Neuronal stem cell (in vitro differentiated cells): ENCODE data around the gene TRDN.
A peak's percentile ranks its signal among the peaks of the same experiment; 100 is the strongest.

Experiments used
- DNase-seq: peaks from one replicate; pipeline ENCODE4 v3.0.0-alpha.2; 2013; ENCODE audit warnings: low spot score
- H2AFZ ChIP-seq: one replicate; pipeline ENCODE4 v1.6.1; 2013; ENCODE audit warnings: mild to moderate bottlenecking, low read length, inconsistent platforms
- H2AK5ac ChIP-seq: 2 replicates; pipeline ENCODE4 v1.6.1; 2013; ENCODE audit warnings: low read depth, mild to moderate bottlenecking, inconsistent platforms, low read length, moderate library complexity, mixed read lengths
- H2BK120ac ChIP-seq: 2 replicates; pipeline ENCODE4 v1.6.1; 2013; ENCODE audit warnings: low read depth, mild to moderate bottlenecking, inconsistent platforms, low read length, moderate library complexity, mixed read lengths
- H2BK12ac ChIP-seq: one replicate; pipeline ENCODE4 v1.6.1; 2013; ENCODE audit warnings: low read length, inconsistent platforms
- H2BK15ac ChIP-seq: 2 replicates; pipeline ENCODE4 v1.6.1; 2013; ENCODE audit warnings: mild to moderate bottlenecking, low read length, inconsistent platforms, mixed read lengths
- H2BK5ac ChIP-seq: one replicate; pipeline ENCODE4 v1.6.1; 2013; ENCODE audit warnings: inconsistent platforms, mild to moderate bottlenecking, low read length, moderate library complexity
- H3K14ac ChIP-seq: one replicate; pipeline ENCODE4 v1.6.1; 2013; ENCODE audit warnings: low read length, inconsistent platforms
- H3K18ac ChIP-seq: 2 replicates; pipeline ENCODE4 v1.6.1; 2013; ENCODE audit warnings: low read length, inconsistent platforms
- H3K23ac ChIP-seq: 2 replicates; pipeline ENCODE4 v1.6.1; 2013; ENCODE audit warnings: low read depth, mild to moderate bottlenecking, mixed read lengths, low read length, inconsistent platforms; ENCODE audit not compliant: poor library complexity
- H3K27ac ChIP-seq: replicated peaks from 3 replicates; pipeline ENCODE4 v1.5.1; 2013; ENCODE audit warnings: low read length, inconsistent platforms
- H3K27me3 ChIP-seq, 3 experiments: 2 replicates each; pipeline ENCODE4 v1.6.1; 2013; ENCODE audit warnings: low read length in 3 of 3, mild to moderate bottlenecking in 2 of 3, inconsistent platforms in 1 of 3, low read depth in 1 of 3, mixed read lengths in 1 of 3, moderate library complexity in 1 of 3; ENCODE audit not compliant: control insufficient read depth in 3 of 3, insufficient read depth in 3 of 3
- H3K36me3 ChIP-seq, 2 donors: replicated peaks in 1 of 2; 2 replicates each; pipeline ENCODE4 v1.6.1; 2013; ENCODE audit warnings: low read length in 2 of 2; ENCODE audit not compliant: control insufficient read depth in 2 of 2, insufficient read depth in 2 of 2
- H3K4ac ChIP-seq: 2 replicates; pipeline ENCODE4 v1.6.1; 2013; ENCODE audit warnings: inconsistent platforms, mild to moderate bottlenecking, low read length, moderate library complexity
- H3K4me1 ChIP-seq, 2 donors: 1 replicate in 1 of 2; 2 replicates in 1 of 2; pipeline ENCODE4 v1.6.1; 2013; ENCODE audit warnings: low read length in 2 of 2, low read depth in 1 of 2; ENCODE audit not compliant: control insufficient read depth in 2 of 2, insufficient read depth in 1 of 2
- H3K4me2 ChIP-seq: one replicate; pipeline ENCODE4 v1.6.1; 2013; ENCODE audit warnings: mild to moderate bottlenecking, low read length, inconsistent platforms; ENCODE audit not compliant: insufficient read depth, poor library complexity, severe bottlenecking
- H3K4me3 ChIP-seq, 2 donors: 2 replicates each; pipeline ENCODE4 v1.5.1; 2013; ENCODE audit warnings: low read length in 2 of 2, mild to moderate bottlenecking in 2 of 2, inconsistent platforms in 1 of 2, moderate library complexity in 1 of 2
- H3K79me1 ChIP-seq: one replicate; pipeline ENCODE4 v1.6.1; 2013; ENCODE audit warnings: low read depth, mild to moderate bottlenecking, inconsistent platforms, low read length, moderate library complexity
- H3K9ac ChIP-seq: one replicate; pipeline ENCODE4 v1.6.1; 2013; ENCODE audit warnings: mild to moderate bottlenecking, low read depth, low read length, inconsistent platforms; ENCODE audit not compliant: poor library complexity
- H3K9me3 ChIP-seq, 2 donors: replicated peaks in 1 of 2; 2 replicates each; pipeline versions ENCODE3 to v1.6.1; 2013; ENCODE audit warnings: low read length in 2 of 2, mild to moderate bottlenecking in 2 of 2, inconsistent platforms in 1 of 2, low read depth in 1 of 2, mixed read lengths in 1 of 2, moderate library complexity in 1 of 2; ENCODE audit not compliant: control insufficient read depth in 2 of 2, insufficient read depth in 1 of 2
- H4K8ac ChIP-seq: one replicate; pipeline ENCODE4 v1.6.1; 2013; ENCODE audit warnings: low read depth, mild to moderate bottlenecking, inconsistent platforms, low read length, moderate library complexity
- H4K91ac ChIP-seq: one replicate; pipeline ENCODE4 v1.6.1; 2013; ENCODE audit warnings: low read length, low read depth, mild to moderate bottlenecking, inconsistent platforms; ENCODE audit not compliant: poor library complexity
- WGBS, 2 donors: extraction: QIAGEN DNeasy Blood & Tissue Kit; methylation state at CpG; one replicate each; pipeline ENCODE4 v1.1.7; 2013; ENCODE audit warnings: missing lambda C conversion rate in 2 of 2, mixed read lengths in 1 of 2; ENCODE audit not compliant: insufficient read length in 2 of 2, insufficient replicate concordance in 1 of 2; ENCODE audit errors: extremely low coverage in 2 of 2; 5-methylcytosine and 5-hydroxymethylcytosine counted together

The TRDN gene

GRCh38 chr6:123363912-123364311 is 272.8 kb downstream of the TRDN start:
- Histone ChIP-seq H3K4me2 (no peak overlapping the region), H3K23ac (no peak overlapping the region), H3K36me3 (no peaks in the 10 kb centered on the region), H4K91ac (no peak overlapping the region), H3K9ac (no peak overlapping the region), H2BK120ac (no peak overlapping the region), H3K18ac (no peak overlapping the region), H3K9me3 (no peaks in the 10 kb centered on the region), H3K27ac (no peak overlapping the region), H3K79me1 (no peaks in the 10 kb centered on the region), H2AFZ (peak overlapping the region; percentile 21), H3K14ac (no peak overlapping the region), H2BK12ac (no peak overlapping the region), H4K8ac (no peak overlapping the region), H3K4me1 (no peaks in the 10 kb centered on the region), H2AK5ac (no peak overlapping the region), H3K27me3 (no peaks in the 10 kb centered on the region), H2BK5ac (no peak overlapping the region), H3K4me3 (no peak overlapping the region), H3K4ac (no peak overlapping the region), H2BK15ac (no peak overlapping the region)
- WGBS, 2 donors: no CpG with 5 or more reads among the region's 2 CpGs
- DNase-seq: no peak

- no peaks in the 10 kb centered on the region for H3K36me3 ChIP-seq
- H3K14ac ChIP-seq: no peak overlapping the region
- H2AFZ ChIP-seq: no peak overlapping the region
- H3K23ac ChIP-seq: no peak overlapping the region
- no peak overlapping the region for H3K4me2 ChIP-seq
- no peak overlapping the region for H2BK5ac ChIP-seq
- WGBS, 2 donors: no CpG with 5 or more reads among the region's 2 CpGs
- no peak overlapping the region for H3K18ac ChIP-seq
- H3K4me1 ChIP-seq: no peaks in the 10 kb centered on the region
- H4K8ac ChIP-seq: no peak overlapping the region
- H2BK120ac ChIP-seq: no peak overlapping the region
- DNase-seq: no peak
- H3K9me3 ChIP-seq: no peaks in the 10 kb centered on the region
- H3K27ac ChIP-seq: no peak overlapping the region
- H2BK12ac ChIP-seq: no peak overlapping the region
- H2AK5ac ChIP-seq: no peak overlapping the region
- no peaks in the 10 kb centered on the region for H3K27me3 ChIP-seq
- no peaks in the 10 kb centered on the region for H3K79me1 ChIP-seq
- H3K4me3 ChIP-seq: no peak overlapping the region
- H2BK15ac ChIP-seq: no peak overlapping the region
- no peak overlapping the region for H4K91ac ChIP-seq
- no peak overlapping the region for H3K4ac ChIP-seq
- no peak overlapping the region for H3K9ac ChIP-seq
Observed at GRCh38 chr6:123360359-123360758, 276.4 kb downstream of the TRDN start.

- Histone ChIP-seq H3K27me3 (no peaks in the 10 kb centered on the region), H3K4me2 (no peak overlapping the region), H4K91ac (no peak overlapping the region), H2BK5ac (no peak overlapping the region), H3K4ac (no peak overlapping the region), H3K14ac (no peak overlapping the region), H3K4me3 (no peak overlapping the region), H2AK5ac (no peak overlapping the region), H3K79me1 (no peaks in the 10 kb centered on the region), H3K18ac (no peak overlapping the region), H2BK120ac (no peak overlapping the region), H3K9ac (no peak overlapping the region), H3K9me3 (no peaks in the 10 kb centered on the region), H2BK15ac (no peak overlapping the region), H3K27ac (no peak overlapping the region), H3K23ac (no peak overlapping the region), H2AFZ (no peak overlapping the region), H2BK12ac (no peak overlapping the region), H3K4me1 (no peaks in the 10 kb centered on the region), H3K36me3 (no peaks in the 10 kb centered on the region), H4K8ac (no peak overlapping the region)
- no CpG with 5 or more reads among the region's 3 CpGs for WGBS, 2 donors
- no peak for DNase-seq
Observed at GRCh38 chr6:123352705-123353104, 284.0 kb downstream of the TRDN start.

- no peaks in the 10 kb centered on the region for H3K9me3 ChIP-seq
- H2BK120ac ChIP-seq: no peak overlapping the region
- no peaks in the 10 kb centered on the region for H3K27me3 ChIP-seq
- no peak overlapping the region for H3K4me2 ChIP-seq
- no peaks in the 10 kb centered on the region for H3K36me3 ChIP-seq
- H3K14ac ChIP-seq: no peak overlapping the region
- no CpG with 5 or more reads among the region's 3 CpGs for WGBS, 2 donors
- H3K4me1 ChIP-seq: no peaks in the 10 kb centered on the region
- no peak overlapping the region for H3K18ac ChIP-seq
- no peak for DNase-seq
- no peak overlapping the region for H2AK5ac ChIP-seq
- no peak overlapping the region for H4K8ac ChIP-seq
- no peak overlapping the region for H4K91ac ChIP-seq
- no peak overlapping the region for H3K4ac ChIP-seq
- no peak overlapping the region for H3K23ac ChIP-seq
- no peak overlapping the region for H3K4me3 ChIP-seq
- H2AFZ ChIP-seq: peak overlapping the region; percentile 63
- H3K9ac ChIP-seq: no peak overlapping the region
- H2BK15ac ChIP-seq: no peak overlapping the region
- H2BK5ac ChIP-seq: no peak overlapping the region
- H2BK12ac ChIP-seq: no peak overlapping the region
- H3K79me1 ChIP-seq: no peaks in the 10 kb centered on the region
- H3K27ac ChIP-seq: no peak overlapping the region
Observed at GRCh38 chr6:123352279-123352678, 284.5 kb downstream of the TRDN start.
